Ishikawa (cell line): ENCODE measurements around the gene LITAF.
A peak's percentile ranks its signal among the peaks of the same experiment; 100 is the strongest.

ENCODE experiments used
- CEBPB ChIP-seq: IDR thresholded peaks from 2 replicates; pipeline ENCODE4 v1.6.1; 2012
- CREB1 ChIP-seq: IDR thresholded peaks from 2 replicates; pipeline ENCODE4 v1.6.1; 2012; ENCODE audit warnings: low read depth
- EP300 ChIP-seq: IDR thresholded peaks from 2 replicates; pipeline ENCODE4 v1.6.1; 2012; ENCODE audit warnings: borderline replicate concordance
- FOXM1 ChIP-seq: IDR thresholded peaks from 2 replicates; pipeline ENCODE4 v1.6.1; 2012; ENCODE audit warnings: low read depth, borderline replicate concordance
- MAX ChIP-seq: IDR thresholded peaks from 2 replicates; pipeline ENCODE4 v1.6.1; 2012
- NFIC ChIP-seq: IDR thresholded peaks from 2 replicates; pipeline ENCODE4 v1.6.1; 2012
- RAD21 ChIP-seq: IDR thresholded peaks from 2 replicates; pipeline ENCODE4 v1.6.1; 2012; ENCODE audit warnings: low read depth
- REST ChIP-seq: IDR thresholded peaks from 2 replicates; pipeline ENCODE4 v1.6.1; 2012; ENCODE audit warnings: low read depth, mild to moderate bottlenecking
- TAF1 ChIP-seq: IDR thresholded peaks from 2 replicates; pipeline ENCODE4 v1.6.1; 2012; ENCODE audit warnings: low read depth, mild to moderate bottlenecking
- TCF12 ChIP-seq: IDR thresholded peaks from 2 replicates; pipeline ENCODE4 v1.6.1; 2012; ENCODE audit warnings: low read depth
- TEAD4 ChIP-seq: IDR thresholded peaks from 2 replicates; pipeline ENCODE4 v1.6.1; 2012
- USF1 ChIP-seq: IDR thresholded peaks from 2 replicates; pipeline ENCODE4 v1.6.1; 2012
- YY1 ChIP-seq: IDR thresholded peaks from 2 replicates; pipeline ENCODE4 v1.6.1; 2012; ENCODE audit warnings: low read depth
- ZBTB7A ChIP-seq: IDR thresholded peaks from 2 replicates; pipeline ENCODE4 v1.6.1; 2012; ENCODE audit warnings: low read depth

LITAF gene

GRCh38 chr16:11631214-11631613, 44.5 kb upstream of the LITAF start:
- TF ChIP-seq TAF1 (no peak), TEAD4 (no peak), CEBPB (no peak), TCF12 (no peak)

GRCh38 chr16:11630768-11631056, 44.0 kb upstream of the LITAF start:
- TF ChIP-seq RAD21 (no peak), FOXM1 (no peak), YY1 (no peak), NFIC (no peak), CEBPB (no peak), CREB1 (no peak), TEAD4 (no peak), USF1 (no peak)

GRCh38 chr16:11630046-11630767, 43.5 kb upstream of the LITAF start:
- no peak for TF ChIP-seq RAD21

GRCh38 chr16:11629071-11630030, 42.6 kb upstream of the LITAF start:
- TF ChIP-seq CEBPB (no peak), ZBTB7A (no peak), CREB1 (no peak), TAF1 (no peak), REST (no peak), TCF12 (0 out of 2 replicates have a peak, but pooled peaks have one; percentile 26), MAX (0 out of 2 replicates have a peak, but pooled peaks have one; percentile 21), TEAD4 (no peak), EP300 (0 out of 2 replicates have a peak, but pooled peaks have one; percentile 41)

GRCh38 chr16:11627822-11628457, 41.2 kb upstream of the LITAF start:
- TF ChIP-seq FOXM1: no peak
- peak; percentile 63 for TF ChIP-seq CEBPB

GRCh38 chr16:11627292-11627663, 40.6 kb upstream of the LITAF start:
- TF ChIP-seq YY1 (no peak), USF1 (no peak), TCF12 (no peak), ZBTB7A (no peak), NFIC (no peak), TEAD4 (no peak), TAF1 (no peak), REST (no peak), MAX (no peak), EP300 (no peak), FOXM1 (no peak)
